T-cell (primary cell): ENCODE results near the gene EFNA4. TPM values are rescaled to one million over a fixed set of nuclear protein-coding genes. Genes with fewer than 3 reads are reported as not detected.

ENCODE experiments used
- total RNA-seq, 35 experiments: library from RNA in 6 of 35; stranded (reverse) in 6 of 35; fragments of 120-200 nt in 1 of 35; gene quantifications; one replicate each; pipeline versions ENCODE4 v1.2.1 to v1.2.4 and lab custom pipeline; 2013 to 2026

Gene EFNA4
- total RNA-seq, 5 donors from 2014 or later (not counting 1 experiment from before 2014, with no cell fraction given) = 3.1 to 7.8 (median 6.6) TPM

Other genes with a start within 250 kb of the EFNA4 start
- under 1 TPM; 0.03 to 0.23 (median 0.18) TPM for gene KCNN3, start 193.5 kb upstream of the EFNA4 start, total RNA-seq
- gene PMVK, start 127.0 kb upstream of the EFNA4 start, total RNA-seq = 10 to 100 TPM; 12.6 to 24.9 (median 22.4) TPM
- gene PBXIP1, start 107.6 kb upstream of the EFNA4 start, total RNA-seq = 100 to 1,000 TPM; 299 to 450 (median 328) TPM
- gene PYGO2, start 102.0 kb upstream of the EFNA4 start, total RNA-seq = 10 to 100 TPM; 36.0 to 70.8 (median 68.5) TPM
- 10 to 100 TPM; 61.3 to 88.2 (median 76.8) TPM for gene SHC1, start 93.0 kb upstream of the EFNA4 start, total RNA-seq
- gene CKS1B, start 89.1 kb upstream of the EFNA4 start, total RNA-seq = 10 to 100 TPM in 4 of 5 donors, 1 to 10 TPM in 1; 7.9 to 11.8 (median 10.3) TPM
- gene FLAD1, start 80.4 kb upstream of the EFNA4 start, total RNA-seq = 10 to 100 TPM; 32.8 to 64.3 (median 53.4) TPM
- 1 to 10 TPM in 3 of 5 donors, not detected in 2; 1.3 to 3.0 (median 1.6) TPM for gene LENEP, start 70.2 kb upstream of the EFNA4 start, total RNA-seq
- 10 to 100 TPM; 39.6 to 68.4 (median 51.7) TPM for gene ZBTB7B, start 60.9 kb upstream of the EFNA4 start, total RNA-seq
- 1 to 10 TPM; 1.1 to 2.6 (median 1.6) TPM for gene DCST2, start 30.0 kb upstream of the EFNA4 start, total RNA-seq
- under 1 TPM in 3 of 5 donors, not detected in 2; 0.30 to 0.58 (median 0.54) TPM for gene DCST1, start 29.9 kb upstream of the EFNA4 start, total RNA-seq
- gene ADAM15, start 12.4 kb upstream of the EFNA4 start, total RNA-seq = 10 to 100 TPM; 17.3 to 53.0 (median 37.2) TPM
- gene EFNA3, start 15.1 kb downstream of the EFNA4 start, total RNA-seq = 1 to 10 TPM in 3 of 5 donors, under 1 TPM in 1, not detected in 1; 0.68 to 2.6 (median 2.3) TPM
- gene EFNA1, start 64.1 kb downstream of the EFNA4 start, total RNA-seq = 1 to 10 TPM; 1.6 to 8.4 (median 5.1) TPM
- gene SLC50A1, start 72.1 kb downstream of the EFNA4 start, total RNA-seq = 10 to 100 TPM; 20.7 to 34.9 (median 30.8) TPM
- gene DPM3, start 76.8 kb downstream of the EFNA4 start, total RNA-seq = 10 to 100 TPM; 26.9 to 70.7 (median 64.5) TPM
- gene KRTCAP2, start 109.6 kb downstream of the EFNA4 start, total RNA-seq = 100 to 1,000 TPM in 4 of 5 donors, 10 to 100 TPM in 1; 93.6 to 150 (median 138) TPM
- 10 to 100 TPM in 2 of 5 donors, 1 to 10 TPM in 3; 5.1 to 12.2 (median 9.8) TPM for gene TRIM46, start 110.1 kb downstream of the EFNA4 start, total RNA-seq
- gene THBS3, start 144.2 kb downstream of the EFNA4 start, total RNA-seq = 10 to 100 TPM; 24.1 to 43.9 (median 34.0) TPM
- 10 to 100 TPM; 20.4 to 28.4 (median 25.1) TPM for gene MTX1, start 145.0 kb downstream of the EFNA4 start, total RNA-seq
- gene ENTREP3, start 191.7 kb downstream of the EFNA4 start, total RNA-seq = 10 to 100 TPM; 10.2 to 17.3 (median 15.5) TPM
- 100 to 1,000 TPM in 2 of 5 donors, 10 to 100 TPM in 3; 54.7 to 101 (median 97.4) TPM for gene SCAMP3, start 198.6 kb downstream of the EFNA4 start, total RNA-seq
- 100 to 1,000 TPM in 3 of 5 donors, 10 to 100 TPM in 2; 76.4 to 123 (median 110) TPM for gene CLK2, start 209.8 kb downstream of the EFNA4 start, total RNA-seq
- gene HCN3, start 213.7 kb downstream of the EFNA4 start, total RNA-seq = 1 to 10 TPM; 1.7 to 4.1 (median 4.0) TPM
- gene PKLR, start 237.7 kb downstream of the EFNA4 start, total RNA-seq = under 1 TPM in 2 of 5 donors, not detected in 3; 0.23 TPM
- gene FDPS, start 245.1 kb downstream of the EFNA4 start, total RNA-seq = 100 to 1,000 TPM in 1 of 5 donors, 10 to 100 TPM in 4; 66.7 to 100 (median 93.0) TPM